Activated naive CD8-positive, alpha-beta T cell (primary cell): Measurements from ENCODE around the gene UBL4A.

ENCODE experiments used
- H3K27ac Mint-ChIP-seq: one replicate; pipeline ENCODE4 v1.8.0; 2021; ENCODE audit warnings: mixed read lengths
- H3K27me3 Mint-ChIP-seq: one replicate; pipeline ENCODE4 v1.8.0; 2021; ENCODE audit warnings: mixed read lengths
- H3K36me3 Mint-ChIP-seq: one replicate; pipeline ENCODE4 v1.8.0; 2021; ENCODE audit warnings: mixed read lengths
- H3K4me1 Mint-ChIP-seq: one replicate; pipeline ENCODE4 v1.8.0; 2021; ENCODE audit warnings: low read depth, mixed read lengths
- H3K4me3 Mint-ChIP-seq: one replicate; pipeline ENCODE4 v1.8.0; 2021; ENCODE audit warnings: mild to moderate bottlenecking, mixed read lengths
- H3K9me3 Mint-ChIP-seq: one replicate; pipeline ENCODE4 v1.8.0; 2021; ENCODE audit warnings: low read depth, mixed read lengths

UBL4A gene

GRCh38 chrX:154465601-154466000, 20.8 kb downstream of the UBL4A start:
- Mint-ChIP-seq H3K4me1 (peaks cover 2% of the 10 kb centered on the region), H3K4me3 (no peak overlapping the region), H3K27me3 (no peaks in the 10 kb centered on the region)

DNA sequence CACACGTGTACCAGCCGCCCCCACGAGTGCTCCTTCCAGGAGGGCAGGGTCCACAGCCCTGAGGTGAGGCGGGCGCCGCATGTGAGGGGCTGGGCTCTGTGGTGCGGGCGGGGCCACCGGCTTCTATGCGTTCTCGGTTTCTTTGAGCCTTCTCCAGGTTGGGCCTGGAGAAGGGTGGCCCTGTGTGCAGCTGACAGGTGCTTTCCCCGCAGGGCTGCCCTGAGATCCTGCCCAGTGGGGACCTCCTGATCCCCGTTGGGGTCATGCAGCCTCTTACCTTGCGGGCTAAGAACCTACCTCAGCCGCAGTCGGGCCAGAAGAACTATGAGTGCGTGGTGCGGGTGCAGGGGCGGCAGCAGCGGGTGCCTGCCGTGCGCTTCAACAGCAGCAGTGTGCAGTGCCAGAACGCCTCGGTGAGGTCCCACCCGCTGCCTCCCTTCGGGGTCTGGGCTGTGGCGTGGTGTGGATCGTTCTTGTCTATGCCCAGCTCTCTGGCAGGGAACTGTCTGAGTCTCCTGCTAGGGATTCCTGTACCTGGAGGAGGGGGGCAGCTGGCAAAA, 21.5 kb downstream of the UBL4A start:
- Mint-ChIP-seq H3K9me3 (no peaks in the 10 kb centered on the region), H3K36me3 (no peaks in the 10 kb centered on the region), H3K27me3 (no peaks in the 10 kb centered on the region), H3K4me3 (no peak overlapping the region), H3K27ac (no peak overlapping the region), H3K4me1 (peaks cover 2% of the 10 kb centered on the region)

More at GRCh38 chrX:154465601-154466000, 20.8 kb downstream of the UBL4A start:
- no peak overlapping the region for H3K27ac Mint-ChIP-seq
- no peaks in the 10 kb centered on the region for H3K9me3 Mint-ChIP-seq
- H3K36me3 Mint-ChIP-seq = no peaks in the 10 kb centered on the region

DNA sequence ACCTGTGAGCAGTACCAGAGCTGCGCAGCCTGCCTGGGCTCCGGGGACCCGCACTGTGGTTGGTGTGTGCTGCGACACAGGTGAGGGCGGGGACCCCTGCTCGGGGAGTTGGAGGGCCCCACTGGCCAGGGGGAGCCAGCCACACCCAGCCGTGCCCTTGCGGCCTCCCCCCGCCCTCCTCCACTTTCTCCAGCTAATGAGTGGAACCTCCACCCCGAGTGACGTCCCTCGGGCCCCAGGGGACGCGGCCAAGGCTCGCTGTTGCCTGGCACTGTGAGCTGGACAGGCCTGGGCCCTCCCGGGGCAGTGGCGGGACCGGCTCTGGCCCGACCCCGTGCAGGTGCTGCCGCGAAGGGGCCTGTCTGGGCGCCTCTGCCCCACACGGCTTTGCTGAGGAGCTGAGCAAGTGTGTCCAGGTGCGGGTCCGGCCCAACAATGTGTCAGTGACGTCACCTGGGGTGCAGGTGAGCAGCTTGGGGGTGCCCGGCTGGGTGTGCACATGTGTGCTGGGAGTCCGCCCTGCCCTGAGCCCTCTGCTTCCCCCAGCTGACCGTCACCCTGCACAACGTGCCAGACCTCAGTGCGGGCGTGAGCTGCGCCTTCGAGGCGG, 22.7 kb downstream of the UBL4A start:
- no peaks in the 10 kb centered on the region for H3K9me3 Mint-ChIP-seq
- no peak overlapping the region for H3K27ac Mint-ChIP-seq
- H3K27me3 Mint-ChIP-seq = no peaks in the 10 kb centered on the region
- H3K4me3 Mint-ChIP-seq = no peak overlapping the region
- no peaks in the 10 kb centered on the region for H3K36me3 Mint-ChIP-seq
- H3K4me1 Mint-ChIP-seq = peaks cover 4% of the 10 kb centered on the region

- Mint-ChIP-seq H3K27me3 (no peaks in the 10 kb centered on the region), H3K9me3 (no peaks in the 10 kb centered on the region), H3K36me3 (no peaks in the 10 kb centered on the region), H3K4me3 (no peak overlapping the region), H3K27ac (no peak overlapping the region), H3K4me1 (peaks cover 6% of the 10 kb centered on the region)
Observed at GRCh38 chrX:154462396-154462795, 24.0 kb downstream of the UBL4A start.

DNA sequence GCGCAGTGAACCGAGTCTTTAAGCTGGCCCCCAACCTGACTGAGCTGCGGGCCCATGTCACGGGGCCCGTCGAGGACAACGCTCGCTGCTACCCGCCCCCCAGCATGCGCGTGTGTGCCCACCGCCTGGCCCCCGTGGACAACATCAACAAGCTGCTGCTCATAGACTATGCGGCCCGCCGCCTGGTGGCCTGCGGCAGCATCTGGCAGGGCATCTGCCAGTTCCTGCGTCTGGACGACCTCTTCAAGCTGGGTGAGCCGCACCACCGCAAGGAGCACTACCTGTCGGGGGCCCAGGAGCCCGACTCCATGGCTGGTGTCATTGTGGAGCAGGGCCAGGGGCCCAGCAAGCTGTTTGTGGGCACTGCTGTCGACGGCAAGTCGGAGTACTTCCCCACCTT, 26.1 kb downstream of the UBL4A start:
- H3K36me3 Mint-ChIP-seq = no peaks in the 10 kb centered on the region

GRCh38 chrX:154459832-154460231, 26.6 kb downstream of the UBL4A start:
- Mint-ChIP-seq H3K9me3 (no peaks in the 10 kb centered on the region), H3K4me1 (peaks cover 8% of the 10 kb centered on the region), H3K27me3 (no peaks in the 10 kb centered on the region), H3K36me3 (no peaks in the 10 kb centered on the region), H3K4me3 (peak overlapping the region; percentile 46), H3K27ac (no peak overlapping the region)

More for the DNA sequence above, 26.1 kb downstream of the UBL4A start:
- H3K27ac Mint-ChIP-seq = no peak overlapping the region
- H3K4me3 Mint-ChIP-seq = peak overlapping the region; percentile 46
- peaks cover 8% of the 10 kb centered on the region for H3K4me1 Mint-ChIP-seq
- no peaks in the 10 kb centered on the region for H3K9me3 Mint-ChIP-seq
- no peaks in the 10 kb centered on the region for H3K27me3 Mint-ChIP-seq

DNA sequence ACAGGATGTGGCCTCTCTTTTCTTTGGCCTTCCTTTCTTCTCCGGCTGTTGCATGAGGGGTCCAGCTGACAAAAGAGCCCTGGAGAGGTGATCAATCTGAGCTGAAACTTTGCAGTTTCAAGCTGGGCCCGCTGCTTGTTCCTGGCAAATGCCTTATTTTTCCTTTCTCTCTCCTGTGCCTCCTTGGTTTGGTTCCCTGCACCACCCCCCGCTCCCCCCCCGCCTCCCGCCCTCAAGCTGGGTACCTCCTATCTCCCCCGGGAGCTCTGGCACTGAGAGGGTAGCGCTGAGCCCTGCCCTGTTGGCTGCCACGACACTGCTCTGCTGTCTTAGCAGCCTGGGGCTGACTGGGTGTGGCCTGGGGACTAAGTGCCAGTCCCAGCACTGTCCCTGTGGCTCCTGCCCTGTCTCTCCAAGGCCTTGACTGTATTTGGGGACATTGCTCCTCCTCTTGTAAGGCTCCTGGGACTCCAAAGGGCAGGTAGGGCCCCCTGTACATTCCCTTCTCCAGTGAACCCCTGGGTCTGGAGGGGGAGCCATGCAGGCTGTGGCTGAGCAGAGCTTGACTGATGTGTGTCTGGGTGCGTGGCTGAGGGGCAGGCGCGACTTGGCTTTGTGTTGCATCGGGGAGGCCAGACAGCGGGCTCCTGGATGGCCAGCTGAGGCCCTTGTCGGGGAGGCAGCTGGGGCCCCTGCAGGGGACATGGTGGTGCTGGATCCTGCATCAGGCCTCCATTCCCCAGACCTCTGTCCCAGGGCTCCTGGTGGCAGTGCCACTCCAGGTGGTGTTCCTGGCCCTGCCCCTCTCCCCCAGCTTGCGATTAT, 27.2 kb downstream of the UBL4A start:
- Mint-ChIP-seq H3K27me3 (no peaks in the 10 kb centered on the region), H3K27ac (peak overlapping the region; percentile 22), H3K4me3 (peak overlapping the region; percentile 85), H3K9me3 (no peaks in the 10 kb centered on the region), H3K4me1 (peaks cover 8% of the 10 kb centered on the region), H3K36me3 (no peaks in the 10 kb centered on the region)

DNA sequence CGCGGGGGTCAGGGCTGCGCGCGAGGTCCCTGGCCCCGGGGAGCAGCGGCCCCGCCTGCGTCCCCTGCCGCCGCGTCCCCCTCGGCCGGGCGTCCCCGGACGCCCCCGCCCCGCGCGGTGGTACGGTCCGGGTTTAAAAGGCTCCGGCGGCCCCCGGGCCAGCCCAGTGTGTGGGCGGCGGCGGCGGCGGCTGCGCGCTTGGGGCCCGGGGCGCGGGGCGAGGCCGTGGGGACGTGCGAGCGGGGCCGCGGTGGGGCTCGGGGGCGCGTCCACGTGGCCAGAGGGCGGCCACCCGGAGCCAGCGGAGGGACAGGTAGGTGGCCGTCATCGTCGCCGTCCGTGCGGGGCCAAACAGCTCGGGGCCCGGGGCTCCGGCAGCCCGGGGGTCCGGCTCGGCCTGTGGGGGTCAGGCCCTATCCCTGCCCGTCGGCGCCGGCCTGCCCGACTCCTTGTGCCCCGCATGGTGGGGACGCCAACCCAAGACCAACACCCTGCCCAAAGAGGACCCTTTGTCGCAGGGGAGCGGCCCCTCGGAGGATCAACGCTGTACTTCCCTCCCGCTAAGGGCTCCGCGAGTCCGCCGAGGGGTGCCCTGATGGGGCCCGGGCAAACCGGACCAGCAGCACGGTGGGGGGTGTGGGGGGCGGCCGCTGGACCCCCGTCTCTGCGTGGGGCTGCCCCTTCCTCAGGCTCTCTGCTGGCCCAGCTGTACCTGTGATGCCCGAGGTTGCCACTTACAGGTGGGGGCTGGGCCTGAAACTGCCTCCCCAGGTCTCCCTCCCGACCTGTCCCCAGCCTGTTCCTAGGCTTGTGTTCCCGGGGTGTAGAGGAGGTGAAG, 28.1 kb downstream of the UBL4A start, which contains the start of gene PLXNA3:
Gene PLXNA3, plus strand, starts transcription at position 166 of the 838 bp plus-strand sequence. CDS start 1,903 bp downstream, outside the sequence.
- H3K9me3 Mint-ChIP-seq = no peaks in the 10 kb centered on the region
- H3K27ac Mint-ChIP-seq = peak within 1 kb of the TSS; percentile 94
- H3K4me1 Mint-ChIP-seq = peaks cover 8% of the 10 kb centered on the region
- H3K4me3 Mint-ChIP-seq = peak within 1 kb of the TSS; percentile 97
- H3K27me3 Mint-ChIP-seq = no peaks in the 10 kb centered on the region
- no peaks in the 10 kb centered on the region for H3K36me3 Mint-ChIP-seq

- no peaks in the 10 kb centered on the region for H3K27me3 Mint-ChIP-seq
- no peaks in the 10 kb centered on the region for H3K9me3 Mint-ChIP-seq
- H3K4me1 Mint-ChIP-seq = peaks cover 8% of the 10 kb centered on the region
- H3K36me3 Mint-ChIP-seq = no peaks in the 10 kb centered on the region
- H3K27ac Mint-ChIP-seq = peak overlapping the region; percentile 94
- peak overlapping the region; percentile 97 for H3K4me3 Mint-ChIP-seq
Observed at GRCh38 chrX:154457491-154458115, 28.8 kb downstream of the UBL4A start.

DNA sequence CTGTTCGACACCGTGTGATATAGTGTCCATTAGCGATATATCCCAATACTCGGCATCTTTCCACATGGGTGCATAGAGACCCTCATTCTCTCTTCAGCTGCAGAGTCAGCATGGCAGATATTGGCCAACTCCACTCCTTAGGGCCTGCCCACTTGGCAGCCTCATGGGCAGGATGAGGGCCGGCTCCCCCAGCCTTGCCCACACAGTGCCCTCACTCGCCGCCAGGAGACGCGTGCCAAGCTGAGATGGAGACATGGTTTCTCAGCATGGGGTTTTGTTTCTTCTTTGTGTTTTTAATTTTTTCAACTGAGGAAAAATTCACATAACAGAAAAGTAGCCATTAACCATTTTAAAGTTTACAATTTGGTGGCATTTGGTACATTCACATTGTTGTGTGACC, 33.6 kb downstream of the UBL4A start:
- no peaks in the 10 kb centered on the region for H3K27me3 Mint-ChIP-seq
- no peaks in the 10 kb centered on the region for H3K9me3 Mint-ChIP-seq
- peaks cover 4% of the 10 kb centered on the region for H3K4me1 Mint-ChIP-seq
- H3K4me3 Mint-ChIP-seq = no peak overlapping the region
- no peaks in the 10 kb centered on the region for H3K36me3 Mint-ChIP-seq
- H3K27ac Mint-ChIP-seq = no peak overlapping the region

- peaks cover 2% of the 10 kb centered on the region for H3K4me1 Mint-ChIP-seq
- H3K27ac Mint-ChIP-seq = no peak overlapping the region
- H3K4me3 Mint-ChIP-seq = no peak overlapping the region
- no peaks in the 10 kb centered on the region for H3K36me3 Mint-ChIP-seq
- no peaks in the 10 kb centered on the region for H3K9me3 Mint-ChIP-seq
- no peaks in the 10 kb centered on the region for H3K27me3 Mint-ChIP-seq
Observed at GRCh38 chrX:154450312-154450711, 36.1 kb downstream of the UBL4A start.

GRCh38 chrX:154449618-154450017, 36.8 kb downstream of the UBL4A start:
- no peak overlapping the region for H3K4me3 Mint-ChIP-seq
- no peaks in the 10 kb centered on the region for H3K9me3 Mint-ChIP-seq
- peaks cover 2% of the 10 kb centered on the region for H3K4me1 Mint-ChIP-seq
- no peak overlapping the region for H3K27ac Mint-ChIP-seq
- H3K36me3 Mint-ChIP-seq = no peaks in the 10 kb centered on the region
- H3K27me3 Mint-ChIP-seq = no peaks in the 10 kb centered on the region

DNA sequence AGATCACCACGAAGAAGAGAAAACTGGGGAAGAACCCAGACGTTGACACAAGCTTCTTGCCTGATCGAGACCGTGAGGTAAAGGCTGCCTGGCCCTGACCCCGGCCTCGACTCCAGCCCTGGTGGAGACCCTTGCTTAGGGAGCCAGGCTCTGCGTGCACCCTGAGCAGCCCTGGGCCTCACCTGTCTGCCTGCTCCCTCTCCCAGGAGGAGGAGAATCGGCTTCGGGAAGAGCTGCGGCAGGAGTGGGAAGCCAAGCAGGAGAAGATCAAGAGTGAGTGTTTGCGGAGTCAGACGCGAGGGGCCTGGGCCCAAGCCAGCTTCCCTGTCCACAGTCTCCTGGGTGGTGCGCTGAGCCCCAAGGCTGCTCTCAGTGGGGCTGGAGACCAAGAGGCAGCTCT, 37.9 kb downstream of the UBL4A start:
- Mint-ChIP-seq H3K4me3 (no peak overlapping the region), H3K36me3 (no peaks in the 10 kb centered on the region), H3K27ac (no peak overlapping the region), H3K4me1 (peaks cover 2% of the 10 kb centered on the region), H3K27me3 (no peaks in the 10 kb centered on the region), H3K9me3 (no peaks in the 10 kb centered on the region)

DNA sequence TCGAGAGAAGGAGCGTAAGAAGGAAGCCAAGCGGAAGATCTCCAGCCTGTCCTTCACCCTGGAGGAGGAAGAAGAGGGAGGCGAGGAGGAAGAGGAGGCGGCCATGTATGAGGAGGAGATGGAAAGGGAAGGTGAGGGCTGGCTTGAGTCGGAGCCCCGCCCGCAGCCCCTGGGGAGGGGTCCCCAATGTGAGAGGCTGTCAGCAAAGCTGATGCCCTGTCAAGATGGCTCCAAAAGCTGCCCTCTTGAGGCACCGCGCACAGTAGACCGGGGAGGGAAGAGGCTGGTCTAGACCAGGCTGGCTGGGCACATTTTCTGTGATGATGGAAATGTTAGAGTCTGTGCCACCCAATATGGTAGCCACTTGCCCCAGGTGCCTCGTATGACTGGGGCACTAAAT, 40.0 kb downstream of the UBL4A start:
- no peaks in the 10 kb centered on the region for H3K9me3 Mint-ChIP-seq
- H3K36me3 Mint-ChIP-seq = no peaks in the 10 kb centered on the region
- H3K4me3 Mint-ChIP-seq = no peak overlapping the region
- H3K4me1 Mint-ChIP-seq = peaks cover 10% of the 10 kb centered on the region
- H3K27ac Mint-ChIP-seq = no peak overlapping the region
- H3K27me3 Mint-ChIP-seq = no peaks in the 10 kb centered on the region
